K562 (cell line): Measurements from ENCODE around the gene EHMT2. TPM values are rescaled to one million over a fixed set of nuclear protein-coding genes. Genes with fewer than 3 reads are reported as not detected.

Source experiments
- ATAC-seq: fragments of 200-7000 bp; cut with Tn5 transposase; 3 replicates; pipeline ENCODE4 v1.9.1; 2020; ENCODE audit warnings: moderate library complexity
- BruUV-seq: library from RNA; stranded (reverse); fragments of 400-500 nt; replicated peaks from 2 replicates; lab custom pipeline; 2021; lab: Mats Ljungman, UMichigan
- CTCF ChIA-PET: fragments of 300-600 bp; formaldehyde crosslinking; extraction: SDS; loops from one replicate; lab custom pipeline; 2021; ENCODE audit warnings: low intra/inter-chr PET ratio; lab: Yijun Ruan, JAX
- POLR2A ChIA-PET: fragments of 300-600, 350-650 bp; sonication (Branson Sonifier 250); formaldehyde crosslinking; extraction: SDS; loops from one replicate; lab custom pipeline; 2021; ENCODE audit warnings: antibody characterized with exemption, inconsistent platforms; lab: Yijun Ruan, JAX
- DNase-seq, 4 experiments: peaks; one replicate each; pipeline versions ENCODE4 v3.0.0 to v3.0.0-alpha.2; 2011 to 2018; ENCODE audit warnings: low spot score in 3 of 4, mixed read lengths in 3 of 4; ENCODE audit errors: extremely low read depth in 1 of 4
- FAIRE-seq: peaks from 2 replicates; lab custom pipeline; 2011; peaks lifted over from hg19 to GRCh38; lab: Jason Lieb, UNC
- H2AFZ ChIP-seq: 2 replicates; pipeline ENCODE4 v1.6.0; 2011; ENCODE audit warnings: low read depth, low read length, control low read depth, inconsistent platforms
- H3K27ac ChIP-seq: fragments of 200-600 bp; 3 replicates; pipeline ENCODE4 v1.8.0; 2011; ENCODE audit warnings: low read depth, mild to moderate bottlenecking, control low read depth, inconsistent platforms, low read length, moderate library complexity, mixed read lengths; ENCODE audit errors: extremely low read depth
- H3K27me3 ChIP-seq, 2 experiments: fragments of 300-600 bp in 1 of 2; 2 replicates in 1 of 2; 3 replicates in 1 of 2; pipeline versions ENCODE4 v1.6.0 to v1.8.0; 2011; ENCODE audit warnings: inconsistent platforms in 2 of 2, low read length in 2 of 2, mild to moderate bottlenecking in 1 of 2, mixed read lengths in 1 of 2, moderate library complexity in 1 of 2; ENCODE audit not compliant: control insufficient read depth in 2 of 2, insufficient read depth in 2 of 2
- H3K36me3 ChIP-seq: fragments of 300-600 bp; 3 replicates; pipeline ENCODE4 v1.8.0; 2011; ENCODE audit warnings: mild to moderate bottlenecking, low read length, inconsistent platforms; ENCODE audit not compliant: control insufficient read depth, insufficient read depth
- H3K4me1 ChIP-seq, 2 experiments: fragments of 200-600 bp in 1 of 2; replicated peaks in 1 of 2; 2 replicates in 1 of 2; 3 replicates in 1 of 2; pipeline versions ENCODE4 v1.5.1 to v1.8.0; 2011; ENCODE audit warnings: inconsistent platforms in 2 of 2, low read length in 2 of 2, mild to moderate bottlenecking in 1 of 2, mixed read lengths in 1 of 2, moderate library complexity in 1 of 2; ENCODE audit not compliant: control insufficient read depth in 2 of 2, insufficient read depth in 2 of 2
- H3K4me2 ChIP-seq: 2 replicates; pipeline ENCODE4 v1.6.1; 2011; ENCODE audit warnings: low read length, control low read depth, inconsistent platforms, mixed read lengths; ENCODE audit not compliant: insufficient read depth
- H3K4me3 ChIP-seq: fragments of 200-600 bp; sonication (generic), shearing (Covaris generic); 2 replicates; pipeline ENCODE4 v1.5.1; 2016; ENCODE audit warnings: control low read depth, inconsistent platforms
- H3K79me2 ChIP-seq: fragments of 200-600 bp; 3 replicates; pipeline ENCODE4 v1.8.0; 2011; ENCODE audit warnings: low read length, inconsistent platforms; ENCODE audit not compliant: control insufficient read depth, insufficient read depth
- H3K9ac ChIP-seq, 2 experiments: 2 replicates each; pipeline versions ENCODE4 v1.6.0 to v1.6.1; 2011; ENCODE audit warnings: low read depth in 2 of 2, low read length in 2 of 2, control low read depth in 1 of 2, inconsistent platforms in 1 of 2, mild to moderate bottlenecking in 1 of 2, mixed read lengths in 1 of 2; ENCODE audit not compliant: insufficient read depth in 1 of 2
- H3K9me1 ChIP-seq: one replicate; pipeline ENCODE4 v1.6.0; 2011; ENCODE audit warnings: inconsistent platforms, mild to moderate bottlenecking, low read length, moderate library complexity; ENCODE audit not compliant: control insufficient read depth, insufficient read depth
- H3K9me3 ChIP-seq: replicated peaks from 2 replicates; pipeline ENCODE4 v1.5.1; 2011; ENCODE audit warnings: low read depth, low read length, inconsistent platforms; ENCODE audit not compliant: control insufficient read depth, insufficient read depth
- H4K20me1 ChIP-seq: replicated peaks from 2 replicates; pipeline ENCODE4 v1.6.1; 2011; ENCODE audit warnings: low read length, inconsistent platforms, mixed read lengths; ENCODE audit not compliant: control insufficient read depth, insufficient read depth
- CBFB ChIP-seq: sonication (generic); formaldehyde crosslinking; IDR thresholded peaks from 2 replicates; pipeline ENCODE4 v1.4.0; 2020; ENCODE audit warnings: mild to moderate bottlenecking, missing genetic modification reagents
- MGA ChIP-seq: fragments of 450-650 bp; IDR thresholded peaks from 2 replicates; pipeline ENCODE4 v1.6.1; 2016; ENCODE audit warnings: mild to moderate bottlenecking, moderate library complexity
- NR2C1 ChIP-seq, 2 experiments: fragments of 450-650 bp; IDR thresholded peaks; 2 replicates each; pipeline ENCODE4 v1.6.1; 2017; ENCODE audit warnings: mild to moderate bottlenecking in 2 of 2, antibody characterized with exemption in 1 of 2, inconsistent platforms in 1 of 2, missing compliant biosample characterization in 1 of 2, missing genetic modification characterization in 1 of 2
- PATZ1 ChIP-seq: fragments of 250-450 bp; sonication (Bioruptor Pico); IDR thresholded peaks from 2 replicates; pipeline ENCODE4 v1.5.0; 2020; ENCODE audit warnings: mild to moderate bottlenecking, borderline replicate concordance
- RBFOX2 ChIP-seq: fragments of 200-400 bp; formaldehyde crosslinking; IDR thresholded peaks from 2 replicates; pipeline ENCODE4 v1.6.1; 2017; ENCODE audit warnings: low read depth, mild to moderate bottlenecking, low read length, moderate library complexity
- ZNF583 ChIP-seq: fragments of 250-450 bp; sonication (Bioruptor Pico); IDR thresholded peaks from 2 replicates; pipeline ENCODE4 v1.4.0; 2020
- WGBS: fragments of 100-300 bp; shearing (Covaris generic); methylation state at CpG from one replicate; pipeline ENCODE4 v1.1.6; 2016; ENCODE audit warnings: low coverage, mixed read lengths; ENCODE audit not compliant: insufficient coverage; ENCODE audit errors: missing lambda C conversion rate; 5-methylcytosine and 5-hydroxymethylcytosine counted together
- in situ Hi-C: fragments of 300-500 bp; cut with MboI; formaldehyde crosslinking; loops from 4 replicates; pipeline ENCODE4 v1.15.0; 2018; ENCODE audit warnings: inconsistent platforms, mixed read lengths
- intact Hi-C: fragments of 100-400 bp; cut with micrococcal nuclease; formaldehyde crosslinking; loops from 2 replicates; pipeline ENCODE4 v1.14.2; 2022
- polyA plus RNA-seq, 8 experiments: library from polyadenylated mRNA; depleted of rRNA in 4 of 8; stranded (reverse) in 5 of 8; unstranded in 3 of 8; fragments of >200 nt; fragmentation: Nextera tagmentation in 2 of 8; fragmentation: Illumina TruSeq in 1 of 8; extraction: Ambion mirVana in 2 of 8; extraction: Trizol in 1 of 8; gene quantifications; 2 replicates each; pipeline versions ENCODE4 v1.2.1 to v1.2.3, GENCODE V29; 2011 to 2014; ENCODE audit warnings: inconsistent platforms in 1 of 8, missing spikeins in 1 of 8
- total RNA-seq, 7 experiments: library from RNA; depleted of rRNA in 6 of 7; stranded (reverse); fragments of >200 nt in 6 of 7; fragmentation: Illumina TruSeq in 2 of 7; extraction: Trizol in 2 of 7; gene quantifications; 2 replicates each; pipeline versions ENCODE4 v1.2.1 to v1.2.3, GENCODE V29; 2011 to 2021; ENCODE audit warnings: low replicate concordance in 1 of 7

EHMT2 gene
- total and polyA plus RNA-seq, 9 of the 15 experiments (the other 6 are each of a cell fraction or from before 2014, with no cell fraction given), result 2.1 to 63.8 (median 38.5) TPM

GRCh38 chr6:31859923-31860322, 37.6 kb downstream of the EHMT2 start (continued):
- no peak for TF ChIP-seq PATZ1
- peak; percentile 52; the same call in 1 of the 2 replicates for TF ChIP-seq RBFOX2
- no peak for TF ChIP-seq NR2C1 (IDR thresholded peaks at IDR 0.05)
- 0 out of 2 replicates have a peak, but pooled peaks have one; percentile 27 for TF ChIP-seq NR2C1 (tag; IDR thresholded peaks at IDR 0.05)
- TF ChIP-seq, all 486 proteins: peak for 6

GRCh38 chr6:31858707-31859106, 38.8 kb downstream of the EHMT2 start:
- in situ Hi-C loops, result no loop called here
- no peaks in the 10 kb centered on the region for H4K20me1 ChIP-seq
- H3K4me2 ChIP-seq, result no peak overlapping the region
- no peaks in the 10 kb centered on the region for H3K27me3 ChIP-seq
- H3K79me2 ChIP-seq, result peaks cover 10% of the 10 kb centered on the region; the same call in 2 of the 3 replicates
- H3K4me1 ChIP-seq, result peaks cover 7 to 21% of the 10 kb centered on the region in 2 experiments; a peak in 4 of 5 replicates
- WGBS, result 92% methylated on average over 8 of the region's 8 CpGs
- no peak overlapping the region for H3K4me3 ChIP-seq
- ChIA-PET POLR2A (interaction anchor here (0.8 to 6.2 kb wide), 6 partner anchors 14 to 207 kb away, joined by 4 to 91 read pairs (median 8); partner anchors contain the start of genes BAG6, CSNK2B and GPANK1), CTCF (no interaction called here)
- no peak for DNase-seq
- no peak for FAIRE-seq
- intact Hi-C loops, result no loop called here
- no peak overlapping the region for H2AFZ ChIP-seq
- H3K9me1 ChIP-seq, result peaks cover 9% of the 10 kb centered on the region
- no peak for ATAC-seq
- H3K9ac ChIP-seq, result peak overlapping the region in 1 of 2 experiments; percentile 8; a peak in 1 of 4 replicates
- no peak overlapping the region for H3K27ac ChIP-seq
- H3K36me3 ChIP-seq, result peaks cover 40% of the 10 kb centered on the region; the same call in 2 of the 3 replicates
- no peaks in the 10 kb centered on the region for H3K9me3 ChIP-seq
- no TSS peak for BruUV-seq
- TF ChIP-seq ZNF583 (CRISPR knock-in tag), result no peak
- TF ChIP-seq MGA, result no peak
- TF ChIP-seq CBFB, result no peak
